Thoracic aorta (tissue), 2 donors: ENCODE data around the gene PLD2. TPM values are rescaled to one million over a fixed set of nuclear protein-coding genes. Genes with fewer than 3 reads are reported as not detected.
A peak's percentile ranks its signal among the peaks of the same experiment; 100 is the strongest.

ENCODE experiments used
- ATAC-seq: fragments of 150-250 bp; one replicate; pipeline ENCODE4 v1.8.0; 2017; ENCODE audit warnings: low read depth; ENCODE audit not compliant: insufficient number of reproducible peaks, low FRiP score
- DNase-seq: peaks from one replicate; pipeline ENCODE4 v3.0.0-alpha.2; 2020; ENCODE audit warnings: low spot score
- H3K27ac ChIP-seq, 2 donors: fragments of 200-600 bp; sonication (generic); 1 replicate in 1 of 2; 2 replicates in 1 of 2; pipeline ENCODE4 v1.5.1; 2016; ENCODE audit warnings: mild to moderate bottlenecking in 2 of 2, moderate library complexity in 2 of 2
- H3K27me3 ChIP-seq: fragments of 200-600 bp; sonication (generic); replicated peaks from 2 replicates; pipeline ENCODE4 v1.6.0; 2016; ENCODE audit warnings: mild to moderate bottlenecking; ENCODE audit not compliant: insufficient read depth
- H3K36me3 ChIP-seq: fragments of 200-600 bp; sonication (generic); one replicate; pipeline ENCODE4 v1.5.1; 2016
- H3K4me1 ChIP-seq, 2 donors: fragments of 200-600 bp; sonication (generic); 1 replicate in 1 of 2; 2 replicates in 1 of 2; pipeline versions ENCODE4 v1.5.1 to v1.6.0; 2016; ENCODE audit warnings: low read depth in 2 of 2, mild to moderate bottlenecking in 1 of 2; ENCODE audit not compliant: control insufficient read depth in 1 of 2
- H3K4me3 ChIP-seq: fragments of 200-600 bp; sonication (generic); 2 replicates; pipeline ENCODE4 v1.5.1; 2016; ENCODE audit warnings: mild to moderate bottlenecking
- H3K9me3 ChIP-seq: fragments of 200-600 bp; sonication (generic); 2 replicates; pipeline ENCODE4 v1.5.1; 2016
- total RNA-seq, 2 donors: library from RNA; depleted of rRNA; stranded (reverse); fragments of >200 nt; gene quantifications; one replicate each; pipeline versions ENCODE4 v1.1.0 to v1.2.3, GENCODE V29; 2016
- TF ChIP-seq, protein P1 (sequence below): fragments of 200-600 bp; sonication (generic); IDR thresholded peaks from one replicate; pipeline ENCODE4 v1.5.1; 2019; ENCODE audit warnings: antibody characterized with exemption

The PLD2 gene
- total RNA-seq, 2 donors from 2014 or later, result 38.3 to 75.3 TPM

DNA sequence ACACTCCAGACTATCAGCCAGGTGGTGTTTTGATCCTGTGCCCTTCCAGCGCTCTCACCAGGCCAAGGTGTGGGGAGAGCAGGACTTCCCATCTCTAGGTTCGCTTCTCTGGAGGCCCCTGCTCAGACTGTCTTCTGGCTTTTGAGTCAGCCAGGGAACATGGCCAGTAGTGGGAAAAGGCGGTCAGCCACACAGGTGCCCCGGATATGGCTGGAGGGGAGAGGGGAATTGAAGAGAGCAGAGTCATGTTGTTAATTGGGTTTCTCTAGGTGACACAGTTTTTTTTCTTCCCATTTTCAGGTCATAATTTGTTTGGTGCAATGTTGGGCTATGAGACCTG, 27.7 kb downstream of the PLD2 start:
- TF ChIP-seq, protein P1, sequence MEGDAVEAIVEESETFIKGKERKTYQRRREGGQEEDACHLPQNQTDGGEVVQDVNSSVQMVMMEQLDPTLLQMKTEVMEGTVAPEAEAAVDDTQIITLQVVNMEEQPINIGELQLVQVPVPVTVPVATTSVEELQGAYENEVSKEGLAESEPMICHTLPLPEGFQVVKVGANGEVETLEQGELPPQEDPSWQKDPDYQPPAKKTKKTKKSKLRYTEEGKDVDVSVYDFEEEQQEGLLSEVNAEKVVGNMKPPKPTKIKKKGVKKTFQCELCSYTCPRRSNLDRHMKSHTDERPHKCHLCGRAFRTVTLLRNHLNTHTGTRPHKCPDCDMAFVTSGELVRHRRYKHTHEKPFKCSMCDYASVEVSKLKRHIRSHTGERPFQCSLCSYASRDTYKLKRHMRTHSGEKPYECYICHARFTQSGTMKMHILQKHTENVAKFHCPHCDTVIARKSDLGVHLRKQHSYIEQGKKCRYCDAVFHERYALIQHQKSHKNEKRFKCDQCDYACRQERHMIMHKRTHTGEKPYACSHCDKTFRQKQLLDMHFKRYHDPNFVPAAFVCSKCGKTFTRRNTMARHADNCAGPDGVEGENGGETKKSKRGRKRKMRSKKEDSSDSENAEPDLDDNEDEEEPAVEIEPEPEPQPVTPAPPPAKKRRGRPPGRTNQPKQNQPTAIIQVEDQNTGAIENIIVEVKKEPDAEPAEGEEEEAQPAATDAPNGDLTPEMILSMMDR, result no peak
- Histone ChIP-seq H3K27ac (peak overlapping the region; percentile 71 to 77), H3K9me3 (no peaks in the 10 kb centered on the region), H3K4me1 (peaks cover 9 to 17% of the 10 kb centered on the region in 2 donors), H3K4me3 (peak overlapping the region; percentile 90), H3K27me3 (no peaks in the 10 kb centered on the region), H3K36me3 (no peaks in the 10 kb centered on the region)
- no peak for DNase-seq
- ATAC-seq, result no peak

DNA sequence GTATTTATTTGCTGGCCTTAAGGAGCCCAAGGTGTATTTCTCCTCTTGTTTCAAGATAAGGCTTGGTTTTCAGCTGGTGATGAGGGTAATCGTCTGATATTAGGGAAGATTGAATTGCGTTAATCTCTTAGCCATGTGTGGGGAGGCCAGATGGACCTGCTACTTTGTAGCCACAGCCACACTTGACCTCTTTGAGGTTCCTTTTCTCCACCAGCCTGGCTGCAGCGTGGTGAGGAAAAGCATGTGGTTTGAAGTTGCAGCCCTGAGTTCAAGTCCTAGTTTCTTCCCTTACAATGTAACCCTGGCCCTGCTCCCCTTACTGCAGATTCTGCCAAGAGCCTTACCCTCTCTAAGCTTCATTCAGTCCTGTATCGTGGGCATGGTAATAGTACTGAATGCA, 29.3 kb downstream of the PLD2 start:
- ATAC-seq (no peak), DNase-seq (no peak)
- TF ChIP-seq, protein P1, result no peak
- Histone ChIP-seq H3K4me3 (no peak overlapping the region), H3K36me3 (no peaks in the 10 kb centered on the region), H3K27me3 (no peaks in the 10 kb centered on the region), H3K4me1 (peaks cover 9 to 17% of the 10 kb centered on the region in 2 donors), H3K27ac (no peak overlapping the region), H3K9me3 (no peaks in the 10 kb centered on the region)

DNA sequence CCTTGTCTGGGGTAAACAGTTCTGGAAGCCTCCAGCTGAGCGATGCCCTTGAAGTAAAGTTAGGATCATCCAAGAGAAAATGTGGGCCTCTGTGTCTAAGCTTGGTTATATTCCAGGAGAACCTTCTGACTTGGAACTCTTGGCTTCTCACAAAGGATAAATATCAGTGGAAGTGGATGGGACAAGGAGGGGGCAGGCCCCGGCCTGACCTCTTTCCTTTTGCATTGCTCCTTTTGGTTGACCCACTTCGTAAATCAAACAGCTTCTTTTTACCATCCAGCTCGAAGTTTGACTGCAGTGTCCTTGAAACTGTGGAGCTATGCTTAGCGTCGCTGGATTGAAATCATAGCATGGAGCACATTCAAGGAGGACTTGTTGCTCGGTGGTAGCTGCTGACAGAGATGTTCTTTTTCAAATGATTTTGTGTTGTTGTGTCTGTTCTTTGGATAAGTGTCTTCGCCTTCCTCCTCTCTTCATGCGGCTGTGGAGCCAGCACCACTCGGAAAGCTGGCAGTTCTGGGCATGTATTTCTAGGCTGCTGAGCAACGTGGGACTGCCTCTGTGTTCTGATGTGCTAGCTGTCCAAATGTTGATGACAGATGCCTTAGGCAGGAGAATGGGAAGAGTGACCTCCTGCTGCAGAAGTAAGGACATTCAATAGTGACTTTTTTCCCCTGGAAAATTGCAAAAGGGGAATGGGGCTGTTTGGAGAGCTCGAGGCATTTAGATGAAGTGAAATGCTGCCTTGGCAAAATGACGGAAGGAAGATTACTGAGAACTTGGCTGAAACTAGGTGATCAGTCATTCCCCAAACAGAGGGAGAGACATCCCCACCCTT, 30.7 kb downstream of the PLD2 start:
- TF ChIP-seq, protein P1, result no peak
- no peak for ATAC-seq
- Histone ChIP-seq H3K4me1 (peaks cover 9 to 17% of the 10 kb centered on the region in 2 donors), H3K27me3 (no peaks in the 10 kb centered on the region), H3K4me3 (no peak overlapping the region), H3K9me3 (no peaks in the 10 kb centered on the region), H3K36me3 (no peaks in the 10 kb centered on the region), H3K27ac (no peak overlapping the region)
- no peak for DNase-seq

DNA sequence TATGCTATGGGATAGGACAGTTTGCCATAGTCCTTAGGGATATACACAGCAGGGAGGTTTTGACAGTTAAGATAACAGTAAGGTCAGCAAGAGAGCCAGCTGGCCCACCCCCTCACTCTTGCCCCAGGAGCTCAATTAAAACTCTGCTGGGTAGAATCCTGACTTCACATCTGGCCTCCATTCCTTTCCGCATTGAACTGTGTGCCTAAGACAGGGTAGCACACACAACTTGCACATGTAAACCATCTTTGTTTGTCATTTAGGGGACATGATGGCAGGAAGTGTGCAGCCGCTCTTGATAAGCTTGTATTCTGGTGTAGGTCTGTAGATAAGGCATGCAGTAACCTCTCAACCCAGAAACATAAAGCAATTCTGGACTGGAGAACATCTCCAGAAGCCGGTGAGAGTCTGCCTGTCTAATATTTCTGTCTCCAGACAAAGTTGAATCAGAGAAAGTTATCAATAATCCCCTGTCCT, 31.4 kb downstream of the PLD2 start:
- peaks cover 9 to 17% of the 10 kb centered on the region in 2 donors for H3K4me1 ChIP-seq
- TF ChIP-seq, protein P1, result no peak
- ATAC-seq (no peak), DNase-seq (no peak)
- H3K36me3 ChIP-seq, result no peaks in the 10 kb centered on the region
- no peak overlapping the region for H3K27ac ChIP-seq
- no peaks in the 10 kb centered on the region for H3K27me3 ChIP-seq
- H3K4me3 ChIP-seq, result no peak overlapping the region
- no peaks in the 10 kb centered on the region for H3K9me3 ChIP-seq

DNA sequence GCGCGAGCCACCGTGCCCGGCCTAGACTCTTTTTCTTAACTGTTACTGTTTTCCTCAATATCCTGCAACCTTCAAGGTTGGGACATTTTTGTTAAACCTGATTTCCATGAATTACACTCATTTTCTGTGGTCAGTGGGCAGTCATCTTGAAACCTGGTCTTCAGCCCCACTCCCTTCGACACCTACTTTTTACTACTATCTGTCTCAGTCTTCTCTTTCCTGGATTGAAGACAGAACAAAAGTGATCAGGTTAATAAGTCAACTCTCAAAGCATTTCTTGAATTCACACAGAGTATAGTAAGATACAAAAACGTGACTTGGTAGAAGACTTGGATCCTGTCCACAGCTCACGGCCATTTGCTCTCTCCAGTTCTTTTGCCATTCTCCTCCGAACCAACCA, 32.3 kb downstream of the PLD2 start:
- no peaks in the 10 kb centered on the region for H3K9me3 ChIP-seq
- ATAC-seq, result no peak
- H3K4me3 ChIP-seq, result no peak overlapping the region
- H3K27me3 ChIP-seq, result no peaks in the 10 kb centered on the region
- no peak for DNase-seq
- TF ChIP-seq, protein P1, result no peak
- H3K36me3 ChIP-seq, result no peaks in the 10 kb centered on the region
- H3K27ac ChIP-seq, result no peak overlapping the region
- peaks cover 7 to 11% of the 10 kb centered on the region in 2 donors for H3K4me1 ChIP-seq
